GM23338 (cell line): ENCODE results near the gene SHISA2. TPM values are rescaled to one million over a fixed set of nuclear protein-coding genes. Genes with fewer than 3 reads are reported as not detected.

Experiments used
- ATAC-seq: fragments of 200-7000 bp; cut with Tn5 transposase; 3 replicates; pipeline ENCODE4 v1.9.1; 2020
- DNase-seq: peaks from one replicate; pipeline ENCODE4 v3.0.0-alpha.2; 2015; ENCODE audit warnings: low spot score
- H2AFZ ChIP-seq: fragments of 200-600 bp; sonication (generic); 2 replicates; pipeline ENCODE4 v1.8.0; 2016; ENCODE audit warnings: antibody characterized with exemption, mild to moderate bottlenecking, moderate library complexity
- H3F3A ChIP-seq: fragments of 200-600 bp; sonication (generic); replicated peaks from 2 replicates; pipeline ENCODE4 v1.8.0; 2017; ENCODE audit warnings: antibody characterized with exemption, mixed run types, low read depth
- H3K27ac ChIP-seq: fragments of 200-600 bp; sonication (generic); 2 replicates; pipeline ENCODE4 v1.6.1; 2016; ENCODE audit warnings: low read depth
- H3K27me3 ChIP-seq: fragments of 200-600 bp; sonication (generic); 2 replicates; pipeline ENCODE4 v1.8.0; 2016; ENCODE audit warnings: mild to moderate bottlenecking, mixed run types, moderate library complexity; ENCODE audit not compliant: insufficient read depth
- H3K36me3 ChIP-seq: fragments of 200-600 bp; sonication (generic); 2 replicates; pipeline ENCODE4 v1.8.0; 2016; ENCODE audit warnings: mild to moderate bottlenecking; ENCODE audit not compliant: insufficient read depth
- H3K4me1 ChIP-seq: fragments of 200-600 bp; sonication (generic); 2 replicates; pipeline ENCODE4 v1.8.0; 2016; ENCODE audit warnings: mild to moderate bottlenecking, moderate library complexity; ENCODE audit not compliant: insufficient read depth
- H3K4me2 ChIP-seq: fragments of 200-600 bp; sonication (generic); 2 replicates; pipeline ENCODE4 v1.7.1; 2017; ENCODE audit warnings: mixed run types
- H3K4me3 ChIP-seq: fragments of 200-600 bp; sonication (generic); 2 replicates; pipeline ENCODE4 v1.6.1; 2016; ENCODE audit warnings: mixed run types
- H3K79me2 ChIP-seq: fragments of 200-600 bp; sonication (generic); replicated peaks from 2 replicates; pipeline ENCODE4 v1.8.0; 2017; ENCODE audit warnings: mild to moderate bottlenecking; ENCODE audit not compliant: insufficient read depth
- H3K9me2 ChIP-seq: fragments of 200-600 bp; sonication (generic); 2 replicates; pipeline ENCODE4 v1.8.0; 2017; ENCODE audit not compliant: insufficient read depth
- H4K20me1 ChIP-seq: fragments of 200-600 bp; sonication (generic); replicated peaks from 2 replicates; pipeline ENCODE4 v1.8.0; 2017; ENCODE audit warnings: mild to moderate bottlenecking; ENCODE audit not compliant: insufficient read depth
- H3K27ac Mint-ChIP-seq: 2 replicates; pipeline ENCODE4 v1.8.0; 2020; ENCODE audit warnings: inconsistent platforms, mild to moderate bottlenecking, moderate library complexity, mixed read lengths
- H3K27me3 Mint-ChIP-seq: 3 replicates; pipeline ENCODE4 v1.8.0; 2022; ENCODE audit warnings: low read depth, mild to moderate bottlenecking, moderate library complexity, mixed read lengths, inconsistent platforms; ENCODE audit not compliant: insufficient read depth, poor library complexity
- H3K36me3 Mint-ChIP-seq: 3 replicates; pipeline ENCODE4 v1.8.0; 2021; ENCODE audit warnings: low read depth, mild to moderate bottlenecking, inconsistent platforms, moderate library complexity, mixed read lengths
- H3K4me1 Mint-ChIP-seq: 3 replicates; pipeline ENCODE4 v1.8.0; 2020; ENCODE audit warnings: mild to moderate bottlenecking, inconsistent platforms, mixed read lengths
- H3K4me3 Mint-ChIP-seq: 3 replicates; pipeline ENCODE4 v1.8.0; 2021; ENCODE audit warnings: moderate library complexity, mild to moderate bottlenecking, inconsistent platforms, mixed read lengths
- H3K9me3 Mint-ChIP-seq: 3 replicates; pipeline ENCODE4 v1.8.0; 2020; ENCODE audit warnings: moderate library complexity, mild to moderate bottlenecking, inconsistent platforms, mixed read lengths
- CTCF ChIP-seq, 2 experiments: fragments of 200-600 bp in 1 of 2; sonication (generic) in 1 of 2; conservative IDR thresholded peaks; 2 replicates each; pipeline versions ENCODE4 v1.5.1 to v1.6.1; 2016 to 2017; ENCODE audit warnings: antibody characterized with exemption in 2 of 2, low read depth in 2 of 2, mild to moderate bottlenecking in 2 of 2, moderate library complexity in 1 of 2
- ETS1 ChIP-seq: IDR thresholded peaks from 2 replicates; pipeline ENCODE4 v1.6.1; 2016; ENCODE audit warnings: antibody characterized with exemption
- EZH2 ChIP-seq: fragments of 200-600 bp; sonication (generic); IDR thresholded peaks from one replicate; pipeline ENCODE4 v1.8.0; 2017; ENCODE audit warnings: antibody characterized with exemption, mild to moderate bottlenecking, low read depth; ENCODE audit not compliant: unreplicated experiment
- EZH2phosphoT487 ChIP-seq: fragments of 200-600 bp; sonication (generic); IDR thresholded peaks from one replicate; pipeline ENCODE4 v1.8.1; 2018; ENCODE audit warnings: antibody characterized with exemption; ENCODE audit not compliant: unreplicated experiment
- JUNB ChIP-seq: IDR thresholded peaks from one replicate; pipeline ENCODE4 v1.6.1; 2016; ENCODE audit warnings: antibody characterized with exemption; ENCODE audit not compliant: unreplicated experiment
- POLR2AphosphoS5 ChIP-seq: IDR thresholded peaks from 2 replicates; pipeline ENCODE4 v1.6.1; 2016; ENCODE audit warnings: antibody characterized with exemption, low read depth
- REST ChIP-seq: IDR thresholded peaks from one replicate; pipeline ENCODE4 v1.6.1; 2018; ENCODE audit warnings: antibody characterized with exemption; ENCODE audit not compliant: unreplicated experiment
- ZNF331 ChIP-seq: fragments of 250-450 bp; sonication (Bioruptor Pico); IDR thresholded peaks from 2 replicates; pipeline ENCODE4 v1.5.0; 2020; ENCODE audit warnings: low read depth, mild to moderate bottlenecking, moderate library complexity
- ZNF462 ChIP-seq: fragments of 250-450 bp; sonication (Bioruptor Pico); IDR thresholded peaks from 2 replicates; pipeline ENCODE4 v1.5.0; 2020; ENCODE audit warnings: mild to moderate bottlenecking, moderate library complexity
- polyA plus RNA-seq: library from polyadenylated mRNA; unstranded; fragments of >200 nt; fragmentation: Nextera tagmentation; extraction: Ambion mirVana; gene quantifications from 2 replicates; pipeline ENCODE4 v1.2.1, GENCODE V29; 2016
- total RNA-seq: library from RNA; depleted of rRNA; stranded (reverse); fragments of >200 nt; shearing (Covaris generic); gene quantifications from 2 replicates; pipeline ENCODE4 v1.2.3, GENCODE V29; 2014

Gene SHISA2
- total and polyA plus RNA-seq, 2 experiments from 2014 or later, result 17.9 to 37.4 TPM

- Histone ChIP-seq H2AFZ (no peak overlapping the region), H3F3A (no peaks in the 10 kb centered on the region), H3K79me2 (no peaks in the 10 kb centered on the region), H3K4me2 (no peak overlapping the region), H3K27ac (no peak overlapping the region), H3K36me3 (no peaks in the 10 kb centered on the region), H3K27me3 (no peaks in the 10 kb centered on the region), H3K4me3 (no peak overlapping the region), H3K9me2 (no peaks in the 10 kb centered on the region), H3K4me1 (peaks cover 11% of the 10 kb centered on the region), H4K20me1 (no peaks in the 10 kb centered on the region; the same call in 1 of the 2 replicates)
- Mint-ChIP-seq H3K27me3 (peaks cover 4% of the 10 kb centered on the region), H3K9me3 (no peaks in the 10 kb centered on the region), H3K36me3 (peaks cover 3% of the 10 kb centered on the region; the same call in 1 of the 3 replicates), H3K27ac (no peak overlapping the region), H3K4me1 (peaks cover 27% of the 10 kb centered on the region), H3K4me3 (no peak overlapping the region)
- no peak for ATAC-seq
- TF ChIP-seq JUNB (no peak), EZH2phosphoT487 (no peak), REST (no peak), CTCF (conservative IDR thresholded peaks at IDR 0.05; ENCODE audit: low read depth in 2 of 2) (no peak), ETS1 (no peak), ZNF462 (CRISPR knock-in tag) (no peak), EZH2 (no peak), ZNF331 (CRISPR knock-in tag) (no peak), POLR2AphosphoS5 (no peak)
- DNase-seq, result no peak
Observed at GRCh38 chr13:26015271-26016125, 36.3 kb downstream of the SHISA2 start.
